HUES48 (cell line): Measurements from ENCODE around the gene HIVEP1.

Experiments used
- H3K27ac ChIP-seq: one replicate; pipeline ENCODE4 v1.7.0; 2013; ENCODE audit warnings: low read depth, low read length, inconsistent platforms
- H3K27me3 ChIP-seq: 2 replicates; pipeline ENCODE4 v1.6.1; 2013; ENCODE audit warnings: mild to moderate bottlenecking, low read length; ENCODE audit not compliant: control insufficient read depth, insufficient read depth
- H3K36me3 ChIP-seq: 2 replicates; pipeline ENCODE4 v1.6.1; 2013; ENCODE audit warnings: low read length; ENCODE audit not compliant: control insufficient read depth, insufficient read depth
- H3K4me1 ChIP-seq: 2 replicates; pipeline ENCODE4 v1.6.1; 2013; ENCODE audit warnings: mild to moderate bottlenecking, low read length; ENCODE audit not compliant: control insufficient read depth, insufficient read depth
- H3K4me3 ChIP-seq: 2 replicates; pipeline ENCODE4 v1.5.1; 2013; ENCODE audit warnings: mild to moderate bottlenecking, low read depth, low read length
- H3K9ac ChIP-seq: 2 replicates; pipeline ENCODE4 v1.6.1; 2013; ENCODE audit warnings: mild to moderate bottlenecking, low read depth, low read length, moderate library complexity
- H3K9me3 ChIP-seq: 2 replicates; pipeline ENCODE4 v1.6.1; 2013; ENCODE audit warnings: low read length; ENCODE audit not compliant: control insufficient read depth, insufficient read depth

The HIVEP1 gene

DNA sequence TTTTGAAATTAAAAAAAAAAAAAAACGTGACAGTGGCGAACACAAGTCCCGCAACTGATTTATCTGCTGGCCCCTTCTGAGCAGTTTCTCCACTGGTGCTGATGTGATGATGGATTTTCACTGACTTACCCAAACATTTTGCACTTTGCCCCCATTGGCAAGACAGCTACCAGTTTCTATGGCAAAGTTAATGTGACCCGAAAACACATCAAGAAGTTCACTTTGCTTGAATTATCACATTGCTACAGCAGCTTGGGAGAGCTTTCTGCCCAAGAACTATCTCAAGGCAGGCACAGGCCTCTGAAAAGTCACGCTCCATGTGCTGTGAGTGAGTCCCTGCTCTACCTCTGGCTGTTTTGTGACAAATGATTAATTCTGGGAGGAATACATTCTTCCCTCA, 150.1 kb downstream of the HIVEP1 start:
- Histone ChIP-seq H3K4me3 (no peak overlapping the region), H3K9ac (no peak overlapping the region), H3K36me3 (peaks cover 38% of the 10 kb centered on the region), H3K9me3 (no peaks in the 10 kb centered on the region), H3K4me1 (no peaks in the 10 kb centered on the region), H3K27me3 (no peaks in the 10 kb centered on the region), H3K27ac (no peak overlapping the region)

DNA sequence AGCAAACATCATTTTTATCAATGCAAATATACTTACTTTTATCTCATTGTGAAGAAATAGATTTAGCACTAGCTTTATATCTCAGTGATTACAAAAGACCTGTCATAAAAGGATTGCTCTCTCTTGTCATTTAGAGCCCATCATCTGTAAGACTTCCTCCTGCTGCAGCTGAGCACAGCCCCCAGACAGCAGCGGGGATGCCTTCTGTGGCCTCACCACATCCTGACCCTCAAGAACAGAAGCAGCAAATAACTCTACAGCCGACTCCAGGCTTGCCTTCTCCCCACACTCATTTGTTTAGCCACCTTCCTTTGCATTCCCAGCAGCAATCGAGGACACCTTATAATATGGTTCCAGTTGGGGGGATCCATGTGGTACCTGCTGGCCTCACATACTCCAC, 151.0 kb downstream of the HIVEP1 start:
- H3K4me1 ChIP-seq, result no peaks in the 10 kb centered on the region

DNA sequence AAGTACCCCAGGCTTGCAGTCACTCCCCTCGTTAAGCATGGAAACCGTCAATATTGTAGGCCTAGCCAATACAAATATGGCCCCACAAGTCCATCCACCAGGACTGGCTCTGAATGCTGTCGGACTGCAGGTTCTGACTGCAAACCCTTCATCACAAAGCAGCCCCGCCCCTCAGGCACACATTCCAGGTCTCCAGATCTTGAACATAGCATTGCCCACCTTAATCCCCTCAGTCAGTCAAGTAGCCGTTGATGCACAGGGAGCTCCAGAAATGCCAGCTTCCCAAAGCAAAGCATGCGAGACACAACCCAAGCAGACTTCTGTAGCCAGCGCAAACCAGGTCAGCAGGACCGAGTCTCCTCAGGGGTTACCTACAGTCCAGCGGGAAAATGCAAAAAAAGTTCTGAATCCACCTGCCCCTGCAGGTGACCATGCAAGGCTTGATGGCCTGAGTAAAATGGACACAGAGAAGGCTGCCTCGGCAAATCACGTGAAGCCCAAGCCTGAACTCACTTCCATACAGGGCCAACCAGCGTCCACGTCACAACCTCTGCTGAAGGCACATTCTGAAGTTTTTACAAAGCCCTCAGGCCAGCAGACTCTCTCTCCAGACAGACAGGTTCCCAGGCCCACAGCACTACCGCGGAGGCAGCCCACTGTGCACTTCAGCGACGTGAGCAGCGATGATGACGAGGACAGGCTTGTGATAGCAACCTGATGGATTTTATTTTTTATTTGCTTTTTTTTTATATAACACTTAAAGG, 151.8 kb downstream of the HIVEP1 start:
- no peaks in the 10 kb centered on the region for H3K9me3 ChIP-seq
- H3K36me3 ChIP-seq, result peaks cover 38% of the 10 kb centered on the region
- no peaks in the 10 kb centered on the region for H3K4me1 ChIP-seq
- no peaks in the 10 kb centered on the region for H3K27me3 ChIP-seq
- H3K9ac ChIP-seq, result no peak overlapping the region
- H3K4me3 ChIP-seq, result no peak overlapping the region
- no peak overlapping the region for H3K27ac ChIP-seq

More for the DNA sequence above, 151.0 kb downstream of the HIVEP1 start:
- Histone ChIP-seq H3K4me3 (no peak overlapping the region), H3K9me3 (no peaks in the 10 kb centered on the region), H3K27ac (no peak overlapping the region), H3K36me3 (peaks cover 38% of the 10 kb centered on the region), H3K9ac (no peak overlapping the region), H3K27me3 (no peaks in the 10 kb centered on the region)

DNA sequence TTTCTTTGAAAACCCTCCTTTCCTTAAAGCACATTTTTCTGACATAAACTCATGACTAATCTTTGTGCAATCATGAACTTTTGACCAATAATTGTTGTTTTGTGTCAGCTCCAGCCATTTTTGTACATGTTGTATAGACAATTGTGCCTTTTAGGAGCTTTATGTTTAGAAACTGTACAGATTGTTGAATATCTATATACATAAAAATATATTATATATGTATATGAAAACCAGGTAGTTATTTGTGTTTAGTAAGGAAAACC, 152.3 kb downstream of the HIVEP1 start:
- Histone ChIP-seq H3K27ac (no peak overlapping the region), H3K4me1 (no peaks in the 10 kb centered on the region), H3K9me3 (no peaks in the 10 kb centered on the region), H3K27me3 (no peaks in the 10 kb centered on the region), H3K36me3 (peaks cover 38% of the 10 kb centered on the region), H3K4me3 (no peak overlapping the region), H3K9ac (no peak overlapping the region)

DNA sequence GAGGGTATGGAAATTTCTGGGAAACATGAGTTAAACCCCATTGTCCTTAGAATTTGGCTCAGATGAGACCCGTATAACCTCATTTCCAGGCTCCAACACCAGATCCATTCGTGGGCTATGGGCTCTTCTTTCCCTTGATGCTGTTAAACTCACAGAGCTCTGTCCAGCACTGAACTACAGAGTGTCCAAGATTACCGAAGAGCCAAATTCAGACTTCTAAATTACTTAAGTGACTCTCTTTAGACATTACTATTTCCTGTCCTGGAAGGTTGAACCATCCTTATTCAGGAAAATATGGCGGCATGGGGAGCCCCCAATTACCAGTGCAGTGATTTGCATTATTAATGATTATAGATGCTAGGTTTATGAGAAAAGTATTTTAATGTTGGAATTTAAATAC, 153.2 kb downstream of the HIVEP1 start:
- peaks cover 34% of the 10 kb centered on the region for H3K36me3 ChIP-seq
- H3K27ac ChIP-seq, result no peak overlapping the region
- no peaks in the 10 kb centered on the region for H3K9me3 ChIP-seq
- H3K4me1 ChIP-seq, result 0 out of 2 replicates have a peak, but pooled peaks cover 2% of the 10 kb centered on the region
- no peaks in the 10 kb centered on the region for H3K27me3 ChIP-seq
- no peak overlapping the region for H3K4me3 ChIP-seq
- H3K9ac ChIP-seq, result no peak overlapping the region

DNA sequence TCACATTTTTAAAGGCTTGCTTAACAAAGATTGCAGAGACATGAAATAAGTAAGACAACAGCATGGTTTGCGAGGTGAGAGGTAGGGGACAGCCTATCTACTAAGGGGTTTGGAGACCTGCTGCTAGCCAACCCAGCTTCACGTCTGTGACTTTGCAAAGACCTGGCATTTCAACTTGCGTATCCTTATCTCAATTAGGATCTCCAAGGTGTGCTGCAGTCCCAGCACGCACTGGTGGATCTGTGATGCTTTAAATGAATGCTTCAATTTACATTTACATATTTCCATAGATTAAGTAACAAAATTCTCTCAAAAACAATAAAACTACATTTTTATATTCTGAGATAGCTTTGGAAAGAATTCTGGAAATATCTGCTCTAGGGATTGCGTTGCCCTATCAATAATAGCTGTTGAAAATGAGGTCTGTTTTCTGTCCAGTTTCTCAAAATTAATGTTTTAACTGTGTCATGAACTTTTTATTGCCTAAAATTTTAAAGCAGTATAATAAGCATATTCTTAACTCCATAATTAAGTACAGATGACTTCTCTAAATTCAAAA, 153.7 kb downstream of the HIVEP1 start:
- Histone ChIP-seq H3K9me3 (no peaks in the 10 kb centered on the region), H3K4me3 (no peak overlapping the region), H3K36me3 (peaks cover 33% of the 10 kb centered on the region), H3K27me3 (no peaks in the 10 kb centered on the region), H3K27ac (no peak overlapping the region), H3K4me1 (peaks cover 8% of the 10 kb centered on the region), H3K9ac (no peak overlapping the region)

DNA sequence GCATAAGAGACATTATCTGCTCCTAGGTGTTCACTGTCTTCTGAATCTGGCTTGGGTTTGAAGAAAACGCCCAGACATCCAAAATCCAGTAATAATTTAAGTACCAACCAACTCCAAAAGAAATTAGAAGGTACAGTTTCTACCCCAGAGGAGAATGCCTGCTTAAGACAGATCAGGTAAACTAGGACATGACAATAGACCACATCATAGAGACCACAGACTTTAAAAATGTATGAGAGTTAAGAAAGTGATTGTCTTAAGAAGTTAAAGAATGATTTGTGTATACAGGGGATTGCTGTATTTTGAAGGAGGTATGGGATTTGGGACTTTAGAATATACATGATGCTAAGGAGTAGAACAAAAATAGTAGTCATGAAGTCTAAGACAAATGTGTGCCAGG, 157.3 kb downstream of the HIVEP1 start:
- peaks cover 29% of the 10 kb centered on the region for H3K4me1 ChIP-seq
- no peak overlapping the region for H3K27ac ChIP-seq
- peaks cover 2% of the 10 kb centered on the region for H3K36me3 ChIP-seq
- no peaks in the 10 kb centered on the region for H3K27me3 ChIP-seq
- H3K9ac ChIP-seq, result no peak overlapping the region
- no peaks in the 10 kb centered on the region for H3K9me3 ChIP-seq
- H3K4me3 ChIP-seq, result no peak overlapping the region

DNA sequence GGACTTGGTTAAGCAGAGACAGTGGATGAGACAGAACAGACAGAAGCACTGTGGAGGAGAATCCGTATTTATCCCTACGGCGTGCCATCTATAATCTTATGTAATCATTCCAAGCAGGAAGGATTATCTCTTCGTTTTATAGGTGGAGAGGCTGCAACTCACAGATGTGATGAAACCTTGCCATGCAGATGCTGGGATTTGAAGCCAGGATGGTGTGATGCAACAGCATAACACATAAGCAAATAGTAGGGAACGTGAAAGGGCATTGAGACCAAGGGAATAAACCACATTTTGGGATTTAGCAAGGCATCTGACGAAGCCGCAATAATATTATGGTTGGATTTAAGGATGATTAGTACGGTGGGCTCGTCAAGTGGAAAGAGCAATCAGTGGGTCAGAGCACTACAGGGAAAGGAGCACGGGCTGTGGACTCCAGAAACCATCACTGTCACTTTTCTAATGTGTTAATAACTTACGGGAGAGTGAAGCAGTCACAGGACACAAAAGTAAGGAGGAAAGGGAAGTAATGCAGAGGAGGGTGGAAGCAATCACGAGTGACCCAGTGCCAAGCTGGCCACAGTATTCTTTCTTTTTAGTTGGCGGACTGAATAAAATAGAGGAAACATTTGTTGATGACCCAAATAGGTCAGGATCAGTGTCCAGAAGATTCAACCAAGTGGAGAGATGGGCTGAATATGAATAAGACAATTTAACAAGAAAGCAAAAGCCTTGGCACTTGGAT, 158.4 kb downstream of the HIVEP1 start:
- Histone ChIP-seq H3K36me3 (no peaks in the 10 kb centered on the region), H3K27ac (no peak overlapping the region), H3K27me3 (no peaks in the 10 kb centered on the region), H3K4me3 (no peak overlapping the region), H3K9ac (no peak overlapping the region), H3K4me1 (peaks cover 35% of the 10 kb centered on the region), H3K9me3 (no peaks in the 10 kb centered on the region)

DNA sequence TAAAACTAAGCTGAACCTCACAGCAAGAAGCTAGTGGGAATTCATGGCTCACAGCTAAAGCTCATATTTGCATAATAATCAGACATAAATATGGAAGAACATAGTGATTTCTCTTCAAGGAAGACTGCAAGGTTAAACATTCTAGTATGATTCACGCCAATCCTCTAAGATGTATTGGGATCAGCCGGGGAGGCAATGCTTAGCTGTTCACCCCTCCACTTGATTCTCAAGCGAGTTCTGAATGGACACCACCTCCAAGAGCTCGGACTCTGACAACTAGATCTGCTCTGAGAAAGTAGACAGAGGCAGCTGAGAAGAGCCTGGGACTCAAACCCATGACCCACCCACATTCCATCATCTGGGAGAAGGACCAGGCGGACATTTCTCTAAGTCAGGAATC, 159.6 kb downstream of the HIVEP1 start:
- no peak overlapping the region for H3K9ac ChIP-seq
- peaks cover 35% of the 10 kb centered on the region for H3K4me1 ChIP-seq
- H3K4me3 ChIP-seq, result peak overlapping the region; percentile 5
- H3K36me3 ChIP-seq, result no peaks in the 10 kb centered on the region
- H3K9me3 ChIP-seq, result no peaks in the 10 kb centered on the region
- H3K27ac ChIP-seq, result peak overlapping the region; percentile 76
- H3K27me3 ChIP-seq, result no peaks in the 10 kb centered on the region

DNA sequence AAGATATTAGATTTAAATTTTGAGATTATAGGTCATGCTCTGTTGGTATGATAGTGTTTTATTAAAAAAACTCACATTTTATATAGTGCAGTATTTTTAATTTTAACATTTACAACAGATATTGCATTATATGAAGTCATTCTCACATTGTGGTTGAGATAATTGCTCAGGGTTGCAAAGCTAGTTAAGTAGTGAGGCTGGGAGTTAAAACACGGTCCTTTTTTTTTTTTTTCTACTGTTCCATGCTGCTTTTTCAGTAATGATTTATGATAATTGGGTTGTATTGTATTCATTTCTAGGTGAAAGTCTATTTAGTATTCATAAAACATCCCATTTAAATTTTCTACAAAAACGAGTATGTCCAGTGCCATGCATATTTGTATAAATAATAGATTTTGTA, 160.5 kb downstream of the HIVEP1 start:
- Histone ChIP-seq H3K4me3 (no peak overlapping the region), H3K9ac (no peak overlapping the region), H3K4me1 (peaks cover 35% of the 10 kb centered on the region), H3K9me3 (no peaks in the 10 kb centered on the region), H3K27me3 (no peaks in the 10 kb centered on the region), H3K27ac (no peak overlapping the region), H3K36me3 (no peaks in the 10 kb centered on the region)

DNA sequence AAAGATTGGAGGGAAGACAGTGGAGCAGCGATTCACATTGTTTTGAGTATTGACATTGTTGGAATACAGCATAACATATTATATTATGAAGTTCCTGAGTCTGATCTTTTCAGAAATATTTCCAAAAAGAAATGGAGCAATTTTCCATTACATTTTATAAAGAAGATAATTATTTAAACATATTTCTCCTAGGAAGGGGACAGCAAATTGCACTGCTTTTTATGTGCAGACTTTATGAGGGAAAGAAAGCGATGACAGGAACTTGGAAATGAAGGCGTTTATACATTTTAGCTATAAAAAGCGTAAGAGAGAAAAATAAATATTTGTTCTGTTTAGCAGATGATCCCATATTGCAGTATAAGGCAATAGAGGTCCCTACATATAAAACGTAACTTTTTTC, 161.1 kb downstream of the HIVEP1 start:
- Histone ChIP-seq H3K4me1 (peaks cover 35% of the 10 kb centered on the region), H3K27me3 (no peaks in the 10 kb centered on the region), H3K9ac (no peak overlapping the region), H3K9me3 (no peaks in the 10 kb centered on the region), H3K27ac (no peak overlapping the region), H3K36me3 (no peaks in the 10 kb centered on the region), H3K4me3 (no peak overlapping the region)
